OCI-LY1 (cell line): Measurements from ENCODE around the gene VCL.

Source experiments
- EZH2 ChIP-seq: fragments of 200-600 bp; sonication (generic), shearing (Covaris generic); IDR thresholded peaks from 2 replicates; pipeline ENCODE4 v1.8.0; 2017; ENCODE audit warnings: borderline replicate concordance, mixed run types, mild to moderate bottlenecking, antibody characterized with exemption, low read length, moderate library complexity, mixed read lengths
- TF ChIP-seq, protein P1 (sequence below): fragments of 200-600 bp; sonication (generic), shearing (Covaris generic); IDR thresholded peaks from 2 replicates; pipeline ENCODE4 v1.5.1; 2017; ENCODE audit warnings: mild to moderate bottlenecking, antibody characterized with exemption, low read length, moderate library complexity, mixed read lengths

DNA sequence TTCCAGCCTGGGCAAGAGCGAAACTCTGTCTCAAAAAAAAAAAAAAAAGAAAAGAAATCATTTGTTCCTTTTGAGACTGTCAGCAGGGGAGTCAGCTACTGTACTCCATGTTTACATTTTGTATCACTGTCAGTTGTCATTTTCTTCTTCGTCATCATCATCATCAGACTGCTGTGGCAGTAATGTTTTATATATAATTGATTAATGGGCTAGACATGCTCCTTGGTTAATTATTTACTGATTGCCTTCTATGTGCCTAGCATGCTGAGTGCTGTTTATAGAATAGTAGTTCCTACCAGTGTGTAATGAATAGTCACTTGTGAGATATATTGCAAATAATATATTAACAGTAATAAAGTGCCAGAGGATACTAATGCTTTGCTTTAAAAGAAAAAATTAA is 50.5 kb downstream of the VCL start:
- TF ChIP-seq, protein P1, sequence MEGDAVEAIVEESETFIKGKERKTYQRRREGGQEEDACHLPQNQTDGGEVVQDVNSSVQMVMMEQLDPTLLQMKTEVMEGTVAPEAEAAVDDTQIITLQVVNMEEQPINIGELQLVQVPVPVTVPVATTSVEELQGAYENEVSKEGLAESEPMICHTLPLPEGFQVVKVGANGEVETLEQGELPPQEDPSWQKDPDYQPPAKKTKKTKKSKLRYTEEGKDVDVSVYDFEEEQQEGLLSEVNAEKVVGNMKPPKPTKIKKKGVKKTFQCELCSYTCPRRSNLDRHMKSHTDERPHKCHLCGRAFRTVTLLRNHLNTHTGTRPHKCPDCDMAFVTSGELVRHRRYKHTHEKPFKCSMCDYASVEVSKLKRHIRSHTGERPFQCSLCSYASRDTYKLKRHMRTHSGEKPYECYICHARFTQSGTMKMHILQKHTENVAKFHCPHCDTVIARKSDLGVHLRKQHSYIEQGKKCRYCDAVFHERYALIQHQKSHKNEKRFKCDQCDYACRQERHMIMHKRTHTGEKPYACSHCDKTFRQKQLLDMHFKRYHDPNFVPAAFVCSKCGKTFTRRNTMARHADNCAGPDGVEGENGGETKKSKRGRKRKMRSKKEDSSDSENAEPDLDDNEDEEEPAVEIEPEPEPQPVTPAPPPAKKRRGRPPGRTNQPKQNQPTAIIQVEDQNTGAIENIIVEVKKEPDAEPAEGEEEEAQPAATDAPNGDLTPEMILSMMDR: no peak
- no peak for TF ChIP-seq EZH2
